Measurements from ENCODE around the gene ST14.

The ST14 gene

DNA sequence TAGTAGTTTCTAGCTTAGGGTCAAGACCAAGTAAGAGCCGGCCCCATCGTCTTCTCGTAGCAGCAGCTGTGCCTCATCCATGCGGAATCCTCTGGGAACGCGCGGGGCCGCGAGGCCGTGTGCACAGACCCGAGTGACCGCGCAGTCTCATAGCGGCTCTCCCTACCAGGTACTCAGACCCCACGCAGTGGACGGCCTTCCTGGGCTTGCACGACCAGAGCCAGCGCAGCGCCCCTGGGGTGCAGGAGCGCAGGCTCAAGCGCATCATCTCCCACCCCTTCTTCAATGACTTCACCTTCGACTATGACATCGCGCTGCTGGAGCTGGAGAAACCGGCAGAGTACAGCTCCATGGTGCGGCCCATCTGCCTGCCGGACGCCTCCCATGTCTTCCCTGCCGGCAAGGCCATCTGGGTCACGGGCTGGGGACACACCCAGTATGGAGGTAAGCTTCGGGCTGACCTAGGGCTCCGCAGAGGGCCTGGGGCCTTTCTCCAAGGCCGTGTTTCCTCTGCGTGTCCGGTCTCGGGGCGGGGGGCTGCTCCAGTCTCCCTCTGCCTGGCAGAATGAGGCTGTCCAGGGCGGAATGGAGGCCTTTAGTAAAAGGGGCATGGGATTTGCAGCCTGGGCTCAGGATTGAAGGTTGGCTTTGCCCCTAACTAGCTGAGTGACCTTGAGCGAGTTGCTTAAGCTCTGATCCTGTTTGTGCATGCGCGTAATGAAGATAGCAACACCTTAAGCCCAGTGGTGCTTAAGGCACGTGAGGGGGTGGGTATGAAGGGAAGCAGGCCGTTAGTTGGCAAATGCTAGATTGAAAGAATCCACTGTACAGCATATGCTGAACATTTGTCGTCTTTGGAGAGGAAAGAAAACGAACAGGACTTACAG lies 48.9 kb downstream of the ST14 start:
- DNase-seq: no peak

DNA sequence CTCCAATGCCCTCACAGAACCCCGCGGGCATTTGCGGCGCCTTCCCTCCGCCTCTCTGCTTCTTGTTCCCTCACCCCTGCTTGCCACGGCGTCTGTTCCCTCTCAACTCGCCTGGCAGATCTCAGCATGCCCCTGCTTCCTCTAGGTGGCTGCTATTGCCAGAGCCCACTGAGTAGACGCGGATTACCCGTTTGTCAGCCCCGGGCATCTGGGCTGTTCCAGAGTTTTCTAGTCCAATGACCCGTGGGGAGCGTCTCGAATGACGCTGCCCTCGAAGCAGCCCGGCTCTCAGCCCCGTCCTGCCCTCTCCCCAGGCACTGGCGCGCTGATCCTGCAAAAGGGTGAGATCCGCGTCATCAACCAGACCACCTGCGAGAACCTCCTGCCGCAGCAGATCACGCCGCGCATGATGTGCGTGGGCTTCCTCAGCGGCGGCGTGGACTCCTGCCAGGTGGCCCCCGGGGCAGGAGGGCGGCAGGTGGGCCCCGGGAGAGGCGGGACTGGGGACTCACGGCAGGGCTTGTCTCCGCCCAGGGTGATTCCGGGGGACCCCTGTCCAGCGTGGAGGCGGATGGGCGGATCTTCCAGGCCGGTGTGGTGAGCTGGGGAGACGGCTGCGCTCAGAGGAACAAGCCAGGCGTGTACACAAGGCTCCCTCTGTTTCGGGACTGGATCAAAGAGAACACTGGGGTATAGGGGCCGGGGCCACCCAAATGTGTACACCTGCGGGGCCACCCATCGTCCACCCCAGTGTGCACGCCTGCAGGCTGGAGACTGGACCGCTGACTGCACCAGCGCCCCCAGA lies 49.7 kb downstream of the ST14 start:
- no peak for DNase-seq

DNA sequence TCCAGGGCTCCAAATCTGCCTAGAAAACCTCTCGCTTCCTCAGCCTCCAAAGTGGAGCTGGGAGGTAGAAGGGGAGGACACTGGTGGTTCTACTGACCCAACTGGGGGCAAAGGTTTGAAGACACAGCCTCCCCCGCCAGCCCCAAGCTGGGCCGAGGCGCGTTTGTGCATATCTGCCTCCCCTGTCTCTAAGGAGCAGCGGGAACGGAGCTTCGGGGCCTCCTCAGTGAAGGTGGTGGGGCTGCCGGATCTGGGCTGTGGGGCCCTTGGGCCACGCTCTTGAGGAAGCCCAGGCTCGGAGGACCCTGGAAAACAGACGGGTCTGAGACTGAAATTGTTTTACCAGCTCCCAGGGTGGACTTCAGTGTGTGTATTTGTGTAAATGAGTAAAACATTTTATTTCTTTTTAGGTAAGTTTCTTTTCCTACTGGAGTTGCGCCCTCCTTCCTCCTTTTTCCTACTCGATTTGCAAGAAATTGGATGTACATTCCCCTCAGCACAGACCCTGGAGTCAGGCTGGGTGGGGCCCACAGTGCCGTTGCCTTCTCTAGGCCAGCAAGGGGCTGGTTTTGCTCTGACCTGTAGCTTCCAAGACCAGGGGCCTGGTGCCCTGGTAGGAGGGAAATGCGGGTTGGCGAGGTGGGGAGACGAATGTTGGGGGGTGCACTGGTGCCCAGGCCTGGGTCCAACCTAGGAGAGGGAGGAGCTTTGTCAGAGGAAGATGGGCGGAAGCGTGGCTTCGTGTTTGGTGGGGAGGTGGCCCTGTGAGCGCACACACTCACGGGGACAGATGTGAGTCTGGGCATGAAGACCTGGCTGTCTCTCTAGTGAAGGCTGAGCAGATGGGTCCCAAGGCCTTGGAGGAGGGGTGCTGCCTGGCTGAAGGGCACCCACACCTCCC lies 50.6 kb downstream of the ST14 start:
- DNase-seq: no peak

DNA sequence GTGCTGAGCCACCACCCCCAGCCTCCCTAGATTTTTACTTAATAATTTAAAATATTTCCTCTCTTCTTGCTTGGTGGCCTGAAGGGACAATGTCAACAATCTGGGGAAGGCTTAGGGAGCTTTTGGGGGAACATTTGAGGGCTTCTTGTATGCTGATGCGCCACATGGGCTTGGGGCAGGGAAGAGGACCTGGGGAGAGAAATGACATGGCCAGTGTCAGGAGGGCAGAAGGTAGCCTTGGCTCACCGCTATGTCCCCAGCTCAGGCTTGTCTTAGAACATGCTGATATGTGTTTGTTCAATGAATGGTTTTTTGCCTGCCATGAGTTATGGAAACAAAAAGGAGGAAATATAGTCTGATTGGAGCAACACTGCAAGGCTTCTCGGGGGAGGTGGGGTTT lies 51.6 kb downstream of the ST14 start:
- DNase-seq: no peak

DNA sequence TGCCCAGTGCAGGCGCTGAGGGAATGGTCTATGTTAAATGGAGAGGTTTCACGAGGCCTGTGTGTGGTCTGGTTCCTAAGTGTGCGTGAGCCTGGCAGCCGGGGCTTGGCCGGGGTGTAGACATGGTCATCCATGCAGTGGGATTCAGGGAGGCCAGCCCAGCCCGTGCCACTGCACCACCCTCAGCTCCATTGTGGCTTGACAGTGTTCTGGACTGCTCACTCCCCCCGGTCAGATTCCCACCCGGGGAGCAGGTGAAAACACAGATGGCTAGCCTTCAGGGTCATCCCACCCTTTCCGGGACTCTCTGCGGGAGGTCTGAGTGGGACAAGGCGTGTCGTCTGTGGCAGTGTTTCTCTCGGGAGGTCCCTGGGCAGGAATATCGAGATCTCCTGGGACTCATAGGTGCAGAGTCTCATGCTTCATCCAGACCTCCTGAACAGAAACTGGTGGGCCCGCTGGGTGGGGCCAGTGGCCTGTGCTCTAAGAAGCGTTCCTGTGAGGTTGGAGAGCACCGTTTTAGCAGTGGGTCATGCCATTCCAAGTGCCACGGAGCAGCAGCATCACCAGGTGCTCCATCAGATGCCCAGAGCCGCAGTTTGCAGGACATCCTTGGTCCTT lies 52.3 kb downstream of the ST14 start:
- no peak for DNase-seq

DNA sequence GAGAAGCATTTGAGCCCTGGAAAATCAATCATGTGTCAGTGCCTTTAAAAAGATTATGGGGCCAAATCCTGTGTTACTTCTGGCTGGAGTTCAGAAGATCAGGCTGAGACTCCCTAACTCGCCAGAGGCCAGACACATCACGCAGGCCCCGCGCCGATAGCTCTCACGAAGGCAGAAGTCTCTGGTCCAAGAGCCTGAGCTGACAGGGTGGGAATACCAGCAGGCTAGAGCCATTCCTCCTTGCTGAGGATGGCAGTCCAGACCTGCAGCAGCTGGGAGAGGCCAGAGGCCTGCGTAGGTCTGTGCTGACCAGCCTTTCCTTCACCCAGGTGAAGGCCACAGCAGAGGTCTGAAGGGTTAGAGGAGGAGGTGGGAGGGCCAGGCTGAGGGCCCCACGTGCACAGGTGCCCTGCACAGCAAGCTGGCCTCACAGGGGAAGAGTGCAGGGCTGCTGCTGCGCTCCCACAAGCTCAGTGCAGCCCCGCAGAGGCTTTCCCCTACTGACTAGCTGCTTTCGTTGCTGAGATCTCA lies 52.9 kb downstream of the ST14 start:
- DNase-seq: no peak

DNA sequence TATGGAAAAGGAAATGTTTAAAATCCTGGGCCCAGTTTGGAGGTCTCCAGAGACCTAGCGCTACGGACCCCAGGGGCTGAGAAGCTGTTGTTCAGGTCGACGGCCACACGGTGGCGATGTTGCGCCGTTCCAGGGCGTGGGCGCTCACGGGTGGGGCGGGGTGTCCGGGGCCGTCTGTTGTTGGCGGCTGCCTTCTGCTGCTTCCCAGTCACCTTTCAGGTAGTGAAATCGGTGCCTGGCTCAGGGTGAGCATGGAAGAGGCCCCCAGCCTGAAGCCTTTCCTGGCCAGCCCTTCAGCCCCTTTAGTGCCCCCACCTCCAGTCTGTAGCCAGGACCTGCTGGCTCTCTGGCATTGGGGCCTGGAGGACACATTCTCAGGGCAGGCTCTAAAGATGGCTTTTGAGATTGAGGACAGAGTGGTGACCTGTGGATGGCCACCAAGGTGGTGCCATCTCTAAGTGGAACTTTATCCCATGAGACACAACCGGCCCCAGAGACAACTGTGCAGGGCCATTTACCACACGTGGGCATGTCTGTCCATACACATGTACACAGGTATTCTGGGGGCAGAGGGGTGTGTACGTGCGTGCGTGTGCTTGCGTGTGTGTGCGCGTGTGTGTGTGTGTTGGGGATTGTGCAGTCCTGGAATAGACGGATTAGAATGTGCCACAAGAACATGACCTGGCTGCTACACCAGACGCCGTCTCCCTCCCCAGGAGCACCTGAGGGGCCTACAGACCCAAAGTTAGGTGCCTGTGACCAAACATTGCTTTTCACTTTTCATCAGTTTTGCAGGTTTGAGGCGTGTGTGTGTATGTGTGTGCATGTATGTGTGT lies 53.8 kb downstream of the ST14 start:
- peak in 43 of 51 donors; percentile 13 to 81 (median 45) for DNase-seq

DNA sequence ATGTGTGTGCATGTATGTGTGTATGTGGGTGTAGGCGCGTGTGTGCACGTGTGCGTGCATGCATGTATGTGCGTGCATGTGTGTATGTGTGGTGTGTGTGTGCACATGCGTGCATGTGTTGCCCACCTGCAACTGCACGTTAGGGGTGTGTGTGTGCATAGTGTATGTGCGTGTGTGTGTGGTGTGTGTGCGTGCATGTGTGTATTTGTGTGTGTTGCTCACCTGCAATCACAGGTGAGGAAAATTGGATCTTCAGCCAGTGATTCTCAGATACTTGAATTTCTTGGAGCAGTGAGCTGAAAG lies 54.3 kb downstream of the ST14 start:
- DNase-seq: no peak

DNA sequence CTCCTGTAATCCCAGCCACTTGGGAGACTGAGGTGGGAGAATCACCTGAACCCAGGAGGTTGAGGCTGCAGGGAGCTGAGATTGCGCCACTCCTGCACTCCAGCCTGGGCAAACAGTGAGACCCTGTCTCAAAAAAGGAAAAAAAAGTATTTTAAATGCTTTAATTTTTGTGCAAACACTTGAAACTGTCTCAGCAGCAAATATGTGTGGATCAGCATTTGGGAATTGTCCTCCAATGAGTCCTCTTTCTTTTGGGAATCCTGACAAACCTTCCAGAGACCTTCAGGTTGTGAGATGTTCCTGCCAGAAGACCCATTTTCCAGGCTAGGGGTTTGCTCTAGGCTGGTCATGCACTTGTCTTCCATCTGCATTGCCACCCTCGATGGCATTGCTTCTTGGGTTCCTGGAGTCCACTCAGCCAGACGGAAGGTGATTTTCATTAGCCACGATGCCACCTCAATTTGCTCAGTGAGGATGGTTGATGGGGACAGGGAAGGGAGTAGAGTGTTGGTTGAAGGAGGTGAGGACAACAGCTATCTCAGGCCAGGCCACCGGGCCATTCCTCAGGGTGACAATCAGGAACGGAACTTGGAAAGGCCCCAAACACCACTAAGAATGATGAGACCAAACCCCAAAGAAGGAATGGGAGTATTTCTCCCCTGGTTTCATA lies 55.4 kb downstream of the ST14 start:
- DNase-seq: no peak

DNA sequence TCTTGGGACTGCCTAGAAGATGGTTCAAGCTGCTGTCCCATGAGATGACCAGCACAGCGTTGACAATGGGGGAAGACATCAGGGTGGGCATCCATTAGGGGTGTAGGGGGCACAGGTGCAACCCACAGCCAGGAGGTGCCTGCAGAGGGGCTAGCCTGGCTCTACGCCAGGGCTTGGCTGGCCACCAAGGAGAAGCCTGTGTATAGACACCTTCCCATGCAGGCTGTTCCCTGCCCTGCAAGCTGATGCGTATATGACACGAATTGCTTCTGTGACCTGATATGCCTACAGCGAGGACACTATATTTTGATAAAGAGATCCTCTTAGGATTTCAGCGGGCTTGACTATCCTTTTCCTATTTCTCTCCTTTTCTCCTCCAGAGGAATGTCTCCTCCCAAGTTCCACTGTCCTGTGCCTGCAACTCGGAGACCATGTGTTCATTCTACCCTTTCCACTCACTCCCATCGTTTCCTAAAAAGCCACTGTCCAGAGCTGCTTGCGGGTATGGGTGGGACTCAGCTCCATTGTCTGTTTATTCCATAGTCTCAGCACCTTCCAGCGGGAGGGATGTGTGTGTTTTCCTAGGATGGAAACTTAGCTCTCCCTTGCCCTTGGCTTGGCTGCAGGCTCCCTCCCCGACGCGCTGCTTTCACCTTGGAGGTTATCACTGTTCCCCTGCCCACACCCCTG lies 56.1 kb downstream of the ST14 start:
- DNase-seq: no peak

DNA sequence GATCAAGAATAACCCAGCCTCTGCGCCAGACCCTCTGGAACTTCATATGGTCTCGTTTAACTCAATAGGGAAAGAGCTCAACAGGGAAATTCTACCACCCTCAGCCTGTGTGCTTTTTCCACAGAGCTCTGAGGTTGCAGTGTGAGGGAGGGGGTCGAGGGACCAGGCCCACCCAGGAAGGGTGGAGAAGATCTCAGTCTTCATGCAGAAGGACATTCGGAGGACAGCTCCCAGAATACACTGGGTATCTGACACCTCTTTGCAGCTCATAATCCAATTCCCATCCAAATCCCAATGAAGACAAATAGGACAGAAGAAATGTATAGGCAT lies 56.6 kb downstream of the ST14 start:
- no peak for DNase-seq

DNA sequence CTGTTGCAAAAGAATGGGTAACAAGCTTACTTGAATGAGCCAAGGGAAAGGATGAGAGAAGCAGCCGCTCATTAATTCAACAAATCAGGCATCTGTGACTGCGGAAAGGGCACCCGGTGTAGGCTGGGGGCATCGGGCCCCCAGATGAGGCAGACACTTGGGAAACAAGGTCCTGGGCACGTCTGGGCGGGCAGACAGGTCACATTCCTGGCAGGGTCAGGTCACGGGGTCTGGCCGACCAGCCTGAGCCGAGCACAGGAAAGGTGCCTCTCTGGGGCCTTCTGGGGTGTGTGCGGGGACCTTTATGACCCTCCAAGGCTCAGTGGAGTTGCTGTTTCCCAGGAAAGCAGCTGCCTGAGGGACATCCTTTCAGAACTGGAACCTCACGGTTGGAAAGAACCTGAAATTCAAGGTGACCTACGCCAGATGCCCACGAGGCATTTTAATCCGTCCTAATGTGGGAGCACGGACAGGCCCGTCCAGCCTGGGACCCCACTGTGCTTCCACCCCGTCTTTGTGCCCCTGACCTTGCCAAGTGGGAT lies 57.1 kb downstream of the ST14 start:
- DNase-seq: no peak

DNA sequence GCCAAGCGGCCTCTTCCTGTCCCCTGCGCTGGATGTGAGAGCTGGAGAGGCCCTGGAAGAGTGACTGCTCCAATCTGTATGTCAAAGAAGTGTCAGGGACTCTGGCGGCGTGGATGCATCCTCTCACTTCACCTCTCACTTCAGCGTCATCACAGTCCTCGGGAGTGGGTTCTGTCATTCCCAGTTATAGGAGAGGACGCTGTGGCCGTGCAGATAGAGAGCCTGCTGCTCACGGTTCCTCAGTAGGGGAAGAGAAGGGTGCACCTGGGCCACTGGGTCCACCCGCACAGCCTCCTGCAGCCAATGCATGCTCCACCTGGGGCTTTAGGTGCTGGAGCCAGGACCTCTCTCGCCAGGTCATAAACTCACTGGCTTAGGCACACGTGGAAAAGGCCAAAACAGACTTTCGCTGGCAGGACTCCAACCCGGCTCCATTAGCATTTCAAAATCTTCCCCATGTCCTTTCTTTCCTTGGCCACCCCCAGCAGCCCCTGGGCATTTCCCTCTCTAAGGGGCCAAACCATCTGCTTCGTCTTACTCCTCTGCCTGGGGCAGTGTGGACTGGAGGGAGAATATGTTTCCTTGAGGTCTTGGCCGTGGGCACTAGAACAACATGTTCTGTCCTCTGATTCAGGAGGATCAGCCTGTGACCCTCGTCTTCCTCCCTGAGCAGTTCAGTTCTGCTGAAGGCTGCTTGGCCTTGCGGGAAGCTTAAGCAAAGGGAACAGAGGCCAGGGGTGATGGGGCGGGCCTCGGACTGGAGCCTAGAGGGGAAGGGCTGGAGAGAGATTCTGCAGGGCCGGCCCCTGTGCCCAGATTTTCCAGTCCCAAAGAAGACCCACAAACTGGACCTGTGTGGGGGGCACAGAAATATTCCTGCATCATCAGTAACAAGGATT lies 57.8 kb downstream of the ST14 start:
- DNase-seq: no peak

DNA sequence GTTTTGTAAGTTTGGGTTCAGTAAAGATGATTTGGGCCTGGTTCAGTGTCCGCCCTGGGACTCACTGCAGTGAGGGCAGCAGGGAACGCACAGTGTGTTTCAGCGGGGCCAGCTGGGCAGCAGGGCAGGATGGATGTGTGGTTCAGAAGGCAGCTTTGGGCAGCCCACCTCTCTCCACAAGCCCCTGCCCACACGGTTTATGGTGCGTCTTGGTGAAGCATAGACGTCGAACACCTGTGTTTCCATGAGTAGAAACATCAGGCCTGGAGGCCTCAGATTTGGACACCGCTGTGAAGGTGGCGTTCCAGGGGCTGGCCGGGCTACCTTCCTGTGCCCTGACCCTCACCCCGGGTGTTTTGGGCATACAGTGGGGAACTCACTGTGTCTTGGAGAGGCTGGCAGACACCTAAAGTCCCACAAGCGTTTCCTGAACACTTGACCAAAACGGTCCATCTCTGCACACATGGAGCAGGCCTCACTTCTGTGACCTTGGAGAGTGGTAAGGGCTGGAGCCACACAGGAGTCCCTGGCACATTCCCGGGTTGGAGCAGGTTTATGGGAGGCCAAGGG lies 59.0 kb downstream of the ST14 start:
- DNase-seq: no peak

DNA sequence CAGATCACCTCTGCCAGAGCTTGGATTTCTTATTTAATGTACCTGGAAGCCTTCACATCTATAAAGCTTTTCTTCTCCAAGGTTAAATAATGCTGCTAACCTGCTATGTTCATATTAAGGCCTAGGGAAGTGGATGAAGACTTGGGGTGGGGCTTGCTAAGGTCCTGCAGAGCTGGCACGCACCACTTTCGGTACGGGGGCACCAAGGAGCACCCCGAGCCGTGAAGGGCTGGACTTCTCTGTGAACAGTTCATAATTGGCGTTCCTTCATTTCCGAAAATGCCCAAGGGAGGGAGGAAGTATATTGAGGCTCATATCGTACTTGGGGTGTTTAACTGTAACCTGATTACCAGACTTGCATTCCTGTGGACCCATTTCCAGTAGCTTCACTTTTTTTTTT lies 59.6 kb downstream of the ST14 start:
- DNase-seq: no peak

DNA sequence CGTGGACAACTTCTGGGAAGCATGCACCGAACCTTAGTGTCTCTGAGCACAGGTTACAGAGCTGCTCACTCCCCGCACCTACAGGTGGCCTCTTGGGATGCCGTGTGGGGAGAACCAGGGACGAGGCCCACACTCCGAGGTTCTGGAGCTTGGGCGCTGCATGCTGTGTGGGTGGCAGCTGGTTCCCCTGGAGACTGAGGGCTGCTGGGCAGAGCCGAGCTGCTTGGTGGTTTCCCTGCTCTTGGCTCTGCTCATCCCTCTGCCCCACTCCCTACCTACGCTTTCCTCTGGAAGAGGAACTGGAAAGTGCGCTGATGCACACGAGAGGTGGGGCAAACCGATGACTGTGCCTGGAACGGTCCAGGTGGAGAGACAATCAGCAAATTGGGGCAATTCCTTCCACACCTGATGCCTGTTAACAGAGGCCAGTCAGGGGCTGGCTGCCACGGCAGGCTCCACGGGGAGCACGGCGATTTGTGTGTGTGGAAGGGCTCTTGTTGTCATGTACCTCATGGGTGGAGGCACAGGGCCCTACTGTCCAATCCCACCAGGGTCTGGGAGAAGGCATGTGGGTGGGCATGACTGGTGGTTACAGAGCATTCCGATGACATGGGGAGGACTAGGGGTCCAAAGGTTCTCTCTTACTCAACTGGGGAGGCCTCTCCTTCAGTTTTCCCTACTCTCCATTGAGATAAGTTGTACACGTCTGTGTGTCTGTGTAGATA lies 60.9 kb downstream of the ST14 start:
- DNase-seq: no peak
